ENCODE data around the gene S1PR2.
"Not testable (repeated sequence)": the region's sequence is repeated elsewhere in the genome, so short reads cannot be mapped to it uniquely, and the experiment has no call there.

S1PR2 gene

DNA sequence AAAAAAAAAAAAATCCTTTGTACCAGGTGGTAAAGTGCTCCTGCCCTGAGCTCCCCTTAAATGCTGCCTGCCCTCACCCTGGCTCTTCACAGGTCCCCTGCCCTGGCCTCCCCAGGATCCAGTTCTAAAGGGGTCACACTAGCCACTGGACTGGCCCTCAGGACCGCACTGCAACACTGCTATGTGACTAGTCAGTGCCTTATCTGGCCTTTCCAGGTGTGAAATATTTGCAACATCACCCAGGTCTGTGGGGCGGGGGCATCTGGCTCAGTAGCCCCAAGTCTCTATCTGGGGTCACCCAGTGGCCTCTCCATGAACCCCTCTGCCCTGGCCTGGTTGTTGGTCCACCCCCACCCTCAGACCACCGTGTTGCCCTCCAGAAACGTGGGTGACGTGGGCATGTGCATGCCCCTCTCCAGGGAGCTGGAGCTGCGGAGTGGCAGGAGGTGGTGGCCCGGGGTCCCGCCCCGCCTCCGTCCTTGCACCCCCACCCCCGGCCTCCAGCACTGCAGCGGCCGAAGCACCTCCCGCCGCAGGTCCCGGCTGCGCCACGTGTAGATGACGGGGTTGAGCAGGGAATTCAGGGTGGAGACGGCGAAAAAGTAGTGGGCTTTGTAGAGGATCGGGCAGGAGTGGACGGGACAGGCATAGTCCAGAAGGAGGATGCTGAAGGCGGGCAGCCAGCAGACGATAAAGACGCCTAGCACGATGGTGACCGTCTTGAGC is 7.5 kb downstream of the S1PR2 start:
- DNase-seq (ENCODE audit: low read depth) = no peak

- no peak for DNase-seq (ENCODE audit: low read depth)
Observed at GRCh38 chr19:10222201-10222890, 8.8 kb downstream of the S1PR2 start.

GRCh38 chr19:10220695-10221094 is 10.4 kb downstream of the S1PR2 start:
- DNase-seq (ENCODE audit: low read depth) = no peak

GRCh38 chr19:10219678-10220077 is 11.5 kb downstream of the S1PR2 start:
- DNase-seq (ENCODE audit: low read depth) = no peak

DNA sequence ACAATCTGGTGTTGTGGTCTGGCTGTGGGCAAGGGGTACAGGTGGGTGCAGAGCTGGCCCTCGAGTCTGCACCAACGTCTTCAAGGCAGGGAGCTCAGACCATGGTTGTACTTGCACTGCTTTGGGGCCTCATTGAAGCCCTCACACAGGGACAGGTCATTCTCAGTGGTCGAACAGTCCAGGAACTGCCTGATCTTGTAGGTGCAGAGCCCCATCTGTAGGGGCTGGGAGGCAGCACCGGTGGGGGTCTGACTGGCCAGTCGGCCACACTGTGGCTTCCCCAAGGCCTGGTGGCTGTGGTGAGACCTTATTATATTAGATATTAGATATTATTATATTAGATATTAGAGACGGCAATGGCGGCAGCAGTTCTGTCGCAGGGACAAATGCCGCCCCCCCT is 14.0 kb downstream of the S1PR2 start:
- no peak for DNase-seq (ENCODE audit: low read depth)

DNA sequence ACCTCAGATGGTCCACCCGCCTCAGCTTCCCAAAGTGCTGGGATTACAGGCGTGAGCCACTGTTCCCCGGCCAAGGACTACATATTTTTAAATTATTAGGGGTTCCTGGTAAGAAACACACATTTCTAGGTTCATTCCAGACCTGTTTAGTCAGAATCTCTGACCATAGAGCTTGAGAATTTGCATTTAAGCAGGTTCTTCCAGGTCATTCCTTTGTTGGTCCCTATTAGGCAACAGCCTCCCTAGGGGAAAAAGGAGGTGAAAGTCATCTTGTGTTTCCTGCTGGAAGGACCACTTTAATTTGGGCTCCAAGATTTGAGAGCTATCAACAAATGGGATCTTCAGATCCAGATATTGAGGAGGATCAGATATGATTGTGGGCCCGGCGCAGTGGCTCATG is 16.3 kb downstream of the S1PR2 start:
- no peak for DNase-seq (ENCODE audit: low read depth)

DNA sequence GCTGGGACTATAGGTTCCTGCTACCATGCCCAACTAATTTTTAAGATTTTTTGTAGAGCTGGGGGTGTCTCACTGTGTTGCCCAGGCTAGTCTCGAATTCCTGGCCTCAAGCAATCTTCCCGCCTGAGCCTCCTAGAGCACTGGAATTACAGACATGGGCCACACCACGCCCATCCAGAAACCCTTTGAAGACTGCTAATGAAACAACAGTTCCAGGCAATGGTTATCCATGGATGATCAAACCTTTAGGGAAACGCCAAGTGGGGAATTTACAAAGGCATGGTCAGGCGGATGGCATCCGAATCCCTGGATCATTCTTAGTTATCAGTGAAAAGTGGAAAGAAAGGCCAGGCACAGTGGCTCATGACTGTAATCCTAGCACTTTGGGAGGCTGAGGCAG is 19.4 kb downstream of the S1PR2 start:
- no peak for DNase-seq (ENCODE audit: low read depth)

- no peak for DNase-seq (ENCODE audit: low read depth)
Observed at GRCh38 chr19:10211061-10211460, 20.1 kb downstream of the S1PR2 start.

- DNase-seq (ENCODE audit: low read depth) = no peak
Observed at GRCh38 chr19:10209315-10209714, 21.8 kb downstream of the S1PR2 start.

GRCh38 chr19:10207026-10207425 is 24.1 kb downstream of the S1PR2 start:
- DNase-seq (ENCODE audit: low read depth) = no peak

DNA sequence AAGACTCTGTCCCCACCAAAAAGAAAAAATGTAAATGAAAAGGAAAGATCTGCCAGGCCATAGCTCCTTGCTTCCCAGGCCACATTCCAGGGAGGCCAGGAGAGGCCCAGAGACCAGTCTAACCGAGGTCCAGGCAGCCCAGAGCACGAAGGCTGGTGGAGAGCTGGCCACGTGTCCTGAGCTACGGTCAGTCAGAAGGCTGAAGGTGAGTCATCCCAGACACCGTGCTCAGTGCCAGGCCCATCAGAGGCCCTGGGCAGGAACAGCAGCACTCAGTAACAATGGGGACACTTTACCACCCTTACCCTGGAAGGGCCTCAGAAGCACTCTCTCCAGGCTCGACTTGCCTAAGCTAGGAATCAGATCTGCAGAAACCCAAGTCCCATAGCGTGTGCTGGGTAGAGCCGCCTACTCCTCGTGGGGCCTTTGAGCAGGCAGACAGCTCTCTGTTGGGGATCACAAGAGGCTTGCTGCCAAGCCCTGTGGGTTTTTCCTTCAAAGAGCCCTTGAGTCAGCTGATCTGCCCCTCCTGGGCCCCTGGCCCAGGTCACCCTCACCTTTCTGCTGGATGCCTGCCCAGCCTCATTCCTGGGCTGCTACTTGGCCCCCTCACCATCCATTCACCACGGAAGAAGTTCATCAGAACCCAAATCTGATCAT is 24.8 kb downstream of the S1PR2 start:
- no peak for DNase-seq (ENCODE audit: low read depth)

DNA sequence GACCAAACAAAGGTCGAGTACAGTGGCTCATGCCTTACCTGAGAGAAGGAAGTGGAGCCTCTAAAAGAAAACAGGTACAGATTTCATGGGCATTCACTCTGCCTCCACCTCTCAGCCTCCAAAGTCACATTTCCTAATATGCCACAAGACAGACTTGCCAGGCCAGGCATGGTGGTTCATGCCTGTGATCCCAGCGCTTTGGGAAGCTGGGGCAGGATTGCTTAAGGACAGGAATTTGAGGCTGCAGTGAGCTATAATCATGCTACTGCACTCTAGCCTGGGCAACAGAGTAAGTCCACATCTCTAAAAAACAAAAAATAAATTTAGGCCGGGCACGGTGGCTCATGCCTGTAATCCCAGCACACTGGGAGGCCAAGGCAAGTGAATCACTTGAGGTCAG is 25.5 kb downstream of the S1PR2 start:
- DNase-seq (ENCODE audit: low read depth) = no peak

DNA sequence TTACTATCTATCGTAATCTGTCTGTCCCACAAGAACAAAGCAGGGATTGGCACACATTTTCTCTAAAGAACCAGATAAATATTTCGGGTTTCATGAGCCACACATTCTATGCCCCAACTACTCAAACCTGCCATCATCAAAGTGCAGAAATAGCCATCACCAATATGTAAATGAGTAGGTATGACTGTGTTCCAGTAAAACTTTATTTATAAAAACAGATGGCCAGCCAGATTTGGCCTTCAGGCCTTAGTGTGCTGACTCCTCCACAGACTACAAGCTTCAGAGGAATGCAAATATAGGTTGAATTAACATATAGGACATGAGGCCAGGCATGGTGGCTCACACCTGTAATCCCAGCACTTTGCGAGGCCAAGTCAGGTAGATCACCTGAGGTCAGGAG is 27.4 kb downstream of the S1PR2 start:
- DNase-seq (ENCODE audit: low read depth) = no peak

GRCh38 chr19:10201176-10201575 is 30.0 kb downstream of the S1PR2 start:
- no peak for DNase-seq (ENCODE audit: low read depth)

- not testable (repeated sequence) for DNase-seq (ENCODE audit: low read depth)
Observed at GRCh38 chr19:10200101-10200500, 31.0 kb downstream of the S1PR2 start.

DNA sequence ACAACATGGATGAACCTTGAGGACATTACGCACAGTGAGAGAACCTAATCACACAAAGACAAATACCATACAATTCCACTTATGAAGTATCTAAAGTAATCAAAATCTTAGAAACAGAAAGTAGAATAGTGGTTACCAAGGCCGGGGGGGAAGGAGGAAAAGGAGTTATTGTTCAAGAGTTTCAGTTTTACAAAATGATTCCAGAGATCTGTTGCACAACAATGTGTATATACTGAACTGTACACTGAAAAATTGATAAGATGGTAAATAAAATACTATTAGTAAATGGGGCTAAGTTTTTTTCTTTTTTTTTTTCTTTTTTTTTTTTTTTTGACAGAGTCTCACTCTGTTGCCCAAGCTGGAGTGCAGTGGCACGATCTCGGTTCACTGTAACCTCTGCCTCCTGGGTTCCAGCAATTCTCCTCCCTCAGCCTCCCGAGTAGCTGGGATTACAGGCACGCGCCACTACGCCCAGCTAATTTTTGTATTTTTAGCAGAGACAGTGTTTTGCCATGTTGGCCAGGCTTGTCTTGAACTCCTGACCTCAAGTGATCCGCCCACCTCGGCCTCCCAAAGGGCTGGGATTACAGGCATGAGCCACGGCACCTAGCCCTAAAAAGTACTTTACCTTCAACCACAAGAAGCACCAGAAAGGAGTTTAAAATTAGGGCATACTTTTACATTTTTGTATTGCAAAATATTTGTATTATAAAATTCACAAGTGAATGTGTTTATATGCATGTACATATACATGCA is 32.1 kb downstream of the S1PR2 start:
- DNase-seq (ENCODE audit: low read depth) = not testable (repeated sequence)

- DNase-seq (ENCODE audit: low read depth) = no peak
Observed at GRCh38 chr19:10195199-10195519, 36.0 kb downstream of the S1PR2 start.

DNA sequence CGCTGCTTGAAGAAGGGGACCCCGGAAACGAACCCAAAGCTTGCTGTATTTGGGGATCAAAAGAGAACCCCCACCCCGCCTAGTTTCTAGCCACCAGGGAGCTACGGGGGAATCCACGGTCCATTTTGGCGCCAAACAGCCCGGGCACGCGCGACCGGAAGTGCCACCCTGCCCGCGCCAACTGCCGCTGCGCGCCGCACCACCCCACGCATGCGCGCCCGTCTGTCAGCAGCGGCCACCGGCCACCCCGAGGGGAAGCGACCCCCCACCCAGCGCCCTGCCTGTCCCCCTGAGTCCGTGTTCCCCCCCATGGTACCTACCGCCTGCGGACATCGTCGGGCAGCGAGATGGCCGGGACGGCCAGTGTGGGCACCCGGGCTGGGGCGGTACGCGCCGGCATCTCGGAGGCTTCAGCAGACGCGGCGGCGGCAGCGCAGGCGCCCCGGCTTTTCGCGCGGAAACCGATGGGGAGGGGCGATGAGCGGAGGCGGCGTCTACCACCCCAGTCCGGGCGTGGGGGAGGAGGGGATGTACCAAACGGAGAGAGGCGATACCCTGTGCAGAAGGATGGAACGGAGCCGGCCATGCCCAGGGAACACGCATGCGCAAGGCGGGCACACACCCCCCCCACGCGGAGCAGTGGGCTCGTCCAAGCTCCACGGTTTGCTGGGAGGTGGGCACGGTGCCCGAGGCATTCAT is 36.5 kb downstream of the S1PR2 start, which contains the start of gene DNMT1:
TSS of gene DNMT1 (minus strand) at position 454 of the 699 bp plus-strand sequence. CDS start at position 400, 54 bp downstream.
- peak; percentile 94 for DNase-seq (ENCODE audit: low read depth)

GRCh38 chr19:10193790-10194499 is 37.2 kb downstream of the S1PR2 start:
- peak; percentile 8 for DNase-seq (ENCODE audit: low read depth)

DNA sequence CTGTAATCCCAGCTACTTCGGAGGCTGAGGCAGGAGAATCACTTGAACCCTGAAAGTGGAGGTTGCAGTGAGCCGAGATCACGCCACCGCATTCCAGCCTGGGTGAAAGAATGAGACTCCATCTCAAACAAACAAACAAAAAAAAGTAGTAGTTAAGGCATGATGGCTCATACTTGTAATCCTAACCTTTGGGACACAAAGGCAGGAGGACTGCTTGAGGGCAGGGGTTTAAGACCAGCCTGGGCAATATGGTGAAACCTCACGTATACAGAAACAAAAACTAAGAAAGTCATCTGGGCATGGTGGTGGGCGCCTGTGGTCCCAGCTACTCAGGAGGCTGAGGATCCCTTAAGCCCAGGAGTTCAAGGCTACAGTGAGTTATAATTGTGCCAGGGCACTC is 38.2 kb downstream of the S1PR2 start:
- DNase-seq (ENCODE audit: low read depth) = no peak

GRCh38 chr19:10191347-10191746 is 39.8 kb downstream of the S1PR2 start:
- no peak for DNase-seq (ENCODE audit: low read depth)

Data from stimulated activated CD8-positive, alpha-beta memory T cell treated with anti-CD3 and anti-CD28 coated beads, Interleukin-12 subunit alpha, Interleukin-12 subunit beta, amount 100 ng/mL, for 1 hour (primary cell).